Mucosa of gallbladder (tissue), 1 donor: ENCODE results near the gene IL27RA. TPM values are rescaled to one million over a fixed set of nuclear protein-coding genes. Genes with fewer than 3 reads are reported as not detected.

Source experiments
- DNase-seq: peaks from one replicate; pipeline ENCODE4 v3.0.0-alpha.2; 2020; ENCODE audit warnings: low spot score
- total RNA-seq: library from RNA; stranded (reverse); gene quantifications from one replicate; pipeline ENCODE4 v1.2.1, GENCODE V29; 2021
- donor health status: DM: no; HTN: no; CAD: no.

The IL27RA gene
- total RNA-seq, 1 donor from 2014 or later, result 5.6 TPM

DNA sequence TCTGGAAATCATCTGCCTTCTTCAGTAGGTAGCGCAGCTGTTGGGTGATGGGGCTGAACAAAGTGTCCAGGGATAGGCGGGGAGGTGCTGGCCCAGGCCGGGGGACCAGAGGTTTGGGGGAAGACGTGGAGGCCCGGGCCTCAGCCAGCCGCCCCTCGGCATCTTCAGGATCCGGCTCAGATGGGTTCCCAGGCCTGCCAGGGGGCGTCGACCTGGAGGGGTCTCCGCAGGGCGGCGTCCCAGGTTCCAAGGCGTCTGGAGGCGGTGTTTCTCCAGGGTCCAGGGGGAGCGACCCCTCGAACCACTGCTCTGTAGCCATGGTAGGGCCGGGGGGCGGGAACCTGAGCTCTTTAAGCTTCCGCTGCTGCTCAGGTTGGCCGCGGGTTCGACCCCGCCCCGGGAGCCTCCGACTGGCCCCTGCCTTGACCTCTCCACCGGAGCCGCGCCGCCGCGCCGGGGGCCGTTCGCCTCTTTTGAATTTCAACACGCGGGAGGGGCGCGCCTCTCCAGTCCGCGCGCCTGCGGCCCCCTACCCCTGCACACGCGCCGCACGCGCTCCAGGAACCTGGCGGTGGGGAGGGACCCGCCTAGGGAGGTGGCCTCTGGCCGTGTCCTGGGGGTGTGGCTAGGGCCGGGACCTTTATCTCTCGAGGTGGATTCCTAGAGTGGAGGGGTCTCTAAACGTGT is 53.9 kb downstream of the IL27RA start, which contains the start of gene C19orf67:
Gene C19orf67, minus strand, starts transcription at position 475 of the 687 bp plus-strand sequence. Its CDS starts 156 bp downstream, at position 319.
- no peak for DNase-seq

- DNase-seq, result no peak
Measured at GRCh38 chr19:14086098-14086497, 54.5 kb downstream of the IL27RA start.

DNA sequence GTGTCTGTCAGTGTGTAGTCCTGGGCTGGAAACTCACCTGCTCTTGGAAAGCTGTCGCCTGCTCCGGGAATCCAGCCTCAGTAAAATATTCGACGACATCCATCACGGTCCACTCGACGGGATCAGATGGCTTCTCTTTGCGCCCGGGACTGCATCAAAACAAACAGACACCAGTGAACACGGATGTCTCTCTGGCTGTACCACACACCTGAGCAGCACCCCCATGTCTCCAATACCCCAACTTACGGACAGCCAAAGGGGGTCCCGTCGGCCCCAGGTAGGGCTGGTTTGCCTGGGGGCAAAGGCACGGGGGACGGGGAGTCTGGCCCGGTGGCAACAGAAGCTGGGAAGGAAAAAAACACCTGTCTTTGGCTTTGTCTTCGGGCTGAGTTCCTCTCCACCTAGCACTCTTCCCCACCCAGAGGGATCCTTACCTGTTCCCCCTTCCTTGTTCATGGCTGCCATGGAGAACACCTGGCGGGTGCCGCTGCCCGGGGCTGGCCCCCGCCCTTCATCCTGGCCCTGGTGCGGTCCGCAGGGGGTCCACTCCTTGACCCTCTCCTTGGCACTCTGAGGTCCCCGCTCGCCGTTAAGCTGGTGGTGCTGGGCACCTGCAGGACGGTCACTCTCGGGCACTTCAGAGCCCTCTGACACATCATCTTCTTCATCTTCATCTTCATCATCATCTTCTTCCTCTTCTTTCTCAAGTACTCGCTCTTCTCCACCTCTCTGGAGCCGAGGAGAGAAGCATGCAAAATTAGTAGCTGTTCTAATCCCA is 57.3 kb downstream of the IL27RA start:
- no peak for DNase-seq

DNA sequence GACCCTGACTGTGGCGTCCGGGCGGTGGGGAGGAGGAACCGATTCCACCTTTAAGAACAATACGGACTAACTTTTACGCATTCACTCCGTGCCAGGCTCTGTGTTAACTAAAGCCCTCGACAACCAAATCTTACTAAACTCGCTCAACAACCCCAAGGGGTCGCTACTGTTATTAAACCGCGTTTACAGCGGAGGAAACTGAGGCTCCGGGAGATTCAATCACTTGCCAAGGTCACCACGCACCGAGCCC is 57.8 kb downstream of the IL27RA start:
- DNase-seq, result no peak

GRCh38 chr19:14089662-14090508 is 58.3 kb downstream of the IL27RA start:
- DNase-seq, result peak; percentile 42

GRCh38 chr19:14090509-14091080 is 59.0 kb downstream of the IL27RA start, which contains the start of gene SAMD1:
TSS of gene SAMD1 (minus strand) at chr19:14090751.
- peak; percentile 92 for DNase-seq

DNA sequence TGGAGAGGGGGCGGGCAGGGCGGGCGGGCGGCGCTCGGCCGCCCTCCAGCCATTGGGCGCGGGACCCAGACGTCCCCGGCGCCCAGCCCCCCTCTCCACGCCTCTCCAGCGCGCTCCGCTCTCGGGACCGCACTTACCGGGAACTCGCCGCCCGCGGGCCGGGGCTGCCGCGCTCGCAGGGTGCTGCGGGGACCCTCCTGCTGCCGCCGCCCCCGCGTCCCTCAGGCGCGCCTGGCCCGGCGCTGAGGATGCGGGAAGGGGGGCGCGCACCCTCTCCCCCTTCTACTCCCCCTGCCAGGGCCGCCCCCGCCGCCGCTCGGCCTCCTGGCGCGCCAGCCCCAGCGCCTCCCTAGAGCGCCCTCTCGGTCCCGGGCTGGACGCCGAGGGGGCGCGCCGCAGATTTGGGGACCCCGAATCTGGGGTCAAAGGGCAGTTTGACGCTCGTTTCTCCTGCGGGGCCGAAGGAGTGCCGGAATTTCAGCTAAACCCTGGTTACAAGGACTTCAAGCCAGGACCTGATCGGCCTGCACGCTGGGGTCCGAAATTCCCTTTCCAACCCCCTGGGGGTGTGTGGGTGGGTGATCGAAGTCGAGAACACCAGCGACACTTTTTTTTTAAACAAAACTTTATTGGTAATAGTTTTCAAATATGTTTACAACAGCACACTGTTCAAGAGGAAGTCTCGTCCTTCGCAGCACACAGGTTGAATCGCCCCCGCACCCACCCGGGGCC is 59.7 kb downstream of the IL27RA start:
- peak; percentile 37 for DNase-seq

DNA sequence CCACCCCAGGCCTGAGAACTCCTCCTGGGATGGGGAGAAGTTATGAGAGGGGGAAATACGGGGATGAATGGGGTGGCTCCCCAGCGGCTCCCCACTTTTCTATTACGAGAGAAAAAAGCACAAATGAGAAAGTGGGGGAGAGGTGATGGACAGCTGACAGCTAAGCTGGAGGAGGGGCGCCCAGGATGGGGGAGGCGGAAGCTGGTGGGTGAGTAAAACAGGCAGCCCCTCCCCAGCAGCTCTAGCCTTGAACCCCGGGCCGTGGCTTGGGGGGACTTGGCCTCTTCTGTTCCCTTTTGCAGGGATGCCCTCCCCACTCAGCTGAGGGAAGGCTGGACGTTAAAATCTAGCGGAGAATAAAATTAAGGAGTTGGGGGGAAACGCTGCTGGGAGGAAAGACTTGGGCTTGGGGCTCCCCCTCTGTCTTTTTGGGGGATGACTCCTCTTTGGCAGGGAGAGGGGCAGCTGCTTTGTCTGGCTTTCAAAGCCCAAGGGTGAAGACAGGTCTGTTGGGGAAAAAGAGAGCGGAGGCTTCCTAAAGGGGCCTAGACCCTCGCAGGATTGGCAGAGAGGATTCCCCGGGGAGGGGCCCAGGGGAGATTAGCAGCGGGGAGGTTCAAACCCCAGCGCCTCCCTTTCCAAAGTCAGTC is 60.4 kb downstream of the IL27RA start:
- no peak for DNase-seq

DNA sequence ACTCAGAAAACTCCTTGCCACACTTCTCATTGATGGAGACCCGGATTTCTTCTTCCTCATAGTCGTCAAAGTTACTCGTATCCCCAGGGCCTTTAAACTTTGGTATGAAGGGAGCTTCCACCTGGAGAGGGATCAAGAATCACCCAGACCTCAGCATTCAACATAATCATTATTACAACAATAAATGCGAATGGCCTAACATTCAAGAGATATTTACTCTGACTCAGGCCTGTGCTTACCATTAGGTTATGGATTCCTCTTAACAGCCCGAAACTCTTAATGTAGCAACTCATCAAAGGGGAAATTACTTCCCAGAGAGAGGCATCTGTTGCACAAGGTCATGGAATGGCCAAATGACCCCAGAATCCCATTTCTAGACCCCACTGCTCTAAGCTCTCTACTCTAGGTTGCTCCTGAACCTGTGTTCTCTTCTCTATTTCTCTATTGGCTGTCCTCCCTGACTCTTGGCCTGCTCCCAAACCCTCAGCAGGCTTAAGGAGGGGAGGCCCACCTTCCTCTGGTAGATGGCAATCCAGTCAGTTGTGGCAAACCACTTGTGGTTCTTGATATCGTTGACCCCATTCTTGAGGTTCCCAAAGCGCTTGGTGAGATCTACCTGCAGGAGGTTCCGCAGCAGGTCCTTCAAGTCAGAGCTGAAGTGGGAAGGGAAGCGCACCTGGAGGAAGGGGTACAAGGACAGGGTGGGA is 61.7 kb downstream of the IL27RA start:
- DNase-seq, result no peak

DNA sequence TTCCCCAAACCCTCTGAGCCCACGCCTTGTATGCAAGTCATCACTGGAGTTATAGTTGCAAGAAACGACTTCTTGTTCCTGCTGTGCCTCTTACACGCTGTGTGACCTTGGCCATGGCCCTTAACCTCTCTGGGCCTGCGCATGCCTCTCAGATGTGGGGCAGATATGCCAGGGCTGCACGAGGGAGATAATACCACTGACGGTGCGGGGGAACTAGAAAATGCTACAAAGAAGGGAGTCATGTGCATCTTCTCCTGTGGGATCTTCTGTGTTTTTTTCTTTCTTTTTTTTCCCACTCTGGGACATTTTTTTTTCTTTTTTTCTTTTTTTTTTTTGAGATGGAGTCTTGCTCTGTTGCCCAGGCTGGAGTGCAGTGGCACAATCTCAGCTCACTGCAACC is 63.3 kb downstream of the IL27RA start:
- no peak for DNase-seq

- no peak for DNase-seq
Measured at GRCh38 chr19:14096272-14096992, 64.9 kb downstream of the IL27RA start.

DNA sequence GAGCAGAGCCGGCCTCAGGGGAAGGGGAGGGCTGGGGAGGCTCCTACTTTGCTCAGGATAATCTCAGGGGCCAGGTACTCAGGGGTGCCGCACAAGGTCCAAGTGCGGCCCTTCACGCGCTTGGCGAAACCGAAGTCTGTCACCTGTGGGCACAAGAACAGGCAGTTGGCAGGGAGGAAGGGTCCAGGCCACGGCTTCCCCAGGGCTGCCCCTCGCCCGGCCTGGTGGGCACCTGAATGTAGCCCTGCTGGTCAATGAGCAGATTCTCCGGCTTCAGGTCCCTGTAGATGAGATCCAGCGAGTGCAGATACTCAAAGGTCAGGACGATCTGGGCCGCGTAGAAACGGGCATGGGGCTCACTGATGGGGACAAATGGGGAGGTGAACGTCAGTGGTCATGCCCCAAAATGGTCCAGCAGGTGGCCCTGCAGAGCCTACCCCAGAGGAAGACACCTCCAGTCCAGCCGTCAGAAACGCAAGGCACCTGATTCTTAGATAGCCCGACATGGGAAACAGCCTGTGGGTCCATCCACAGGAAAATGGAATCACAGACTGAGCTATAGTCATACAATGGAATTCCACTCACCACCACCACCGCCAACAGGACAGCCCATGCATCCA is 66.1 kb downstream of the IL27RA start:
- DNase-seq, result no peak

GRCh38 chr19:14101003-14101545 is 69.5 kb downstream of the IL27RA start:
- no peak for DNase-seq

DNA sequence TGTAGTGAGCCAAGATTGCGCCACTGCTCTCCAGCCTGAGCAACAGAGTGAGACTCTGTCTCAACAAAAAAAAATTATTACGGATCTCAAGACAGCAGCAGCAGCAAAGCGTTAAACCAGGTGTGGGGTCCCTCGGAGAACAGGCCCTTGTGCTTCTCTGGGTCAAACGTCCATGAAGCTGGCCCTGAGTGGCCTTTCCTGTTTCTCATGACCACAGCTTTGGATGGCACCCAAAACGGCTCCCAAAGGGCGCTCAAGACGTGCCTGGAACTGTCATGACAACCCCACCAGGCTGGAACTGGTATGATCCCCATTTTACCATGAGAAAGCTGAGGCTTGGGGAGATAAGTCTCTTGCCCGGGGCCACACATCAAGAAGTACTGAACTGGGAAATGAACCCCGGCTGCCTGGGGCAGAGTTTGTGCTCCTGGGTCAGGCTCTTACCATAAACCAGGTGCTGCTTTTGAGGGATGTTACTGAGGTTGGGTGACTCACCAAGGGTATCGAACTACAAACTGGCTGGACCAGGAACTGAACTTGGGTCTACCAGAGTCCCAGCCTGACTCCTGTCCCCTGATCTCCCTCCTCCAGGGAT is 70.6 kb downstream of the IL27RA start:
- no peak for DNase-seq

GRCh38 chr19:14102756-14103155 is 71.2 kb downstream of the IL27RA start:
- no peak for DNase-seq
